Colonic mucosa (tissue), 4 donors: ENCODE results near the gene KIAA1614. TPM values are rescaled to one million over a fixed set of nuclear protein-coding genes. Genes with fewer than 3 reads are reported as not detected.

ENCODE experiments used
- DNase-seq: peaks from one replicate; pipeline ENCODE4 v3.0.0-alpha.2; 2020
- H3K27ac ChIP-seq: fragments of 200-600 bp; one replicate; pipeline ENCODE4 v1.8.0; 2021
- H3K27me3 ChIP-seq: fragments of 200-600 bp; one replicate; pipeline ENCODE4 v1.8.0; 2021
- H3K36me3 ChIP-seq: fragments of 200-600 bp; one replicate; pipeline ENCODE4 v1.8.0; 2021
- H3K4me1 ChIP-seq: fragments of 200-600 bp; one replicate; pipeline ENCODE4 v1.8.0; 2021; ENCODE audit warnings: mild to moderate bottlenecking
- H3K4me3 ChIP-seq: fragments of 200-600 bp; one replicate; pipeline ENCODE4 v1.8.0; 2021
- H3K9ac ChIP-seq, 2 donors: one replicate each; pipeline ENCODE4 v1.7.0; 2013; ENCODE audit warnings: control low read depth in 2 of 2, low read depth in 2 of 2, low read length in 2 of 2
- H3K9me3 ChIP-seq: fragments of 200-600 bp; one replicate; pipeline ENCODE4 v1.8.0; 2021
- intact Hi-C: fragments of 100-400 bp; cut with DNase I; formaldehyde crosslinking; loops from one replicate; pipeline ENCODE4 v1.14.1; 2022
- total RNA-seq, 2 donors: library from RNA; stranded (reverse); fragmentation: NEBNext Ultra II Directional in 1 of 2; extraction: Animal tissue kit (Norgen Biotek cat#: 25700) in 1 of 2; gene quantifications; one replicate each; pipeline ENCODE4 v1.2.1, GENCODE V29; 2021
- TF ChIP-seq, protein P1 (sequence below): fragments of 200-600 bp; IDR thresholded peaks from one replicate; pipeline ENCODE4 v1.8.0; 2022; ENCODE audit warnings: antibody characterized with exemption, mild to moderate bottlenecking
- donor health status: healthy.
- donor health status: DM: no; HTN: no; CAD: no.
- donor health status: DM: no; HTN: no; CAD: no.

KIAA1614 gene
- total RNA-seq, 2 donors from 2014 or later, result 0.74 to 2.1 TPM

DNA sequence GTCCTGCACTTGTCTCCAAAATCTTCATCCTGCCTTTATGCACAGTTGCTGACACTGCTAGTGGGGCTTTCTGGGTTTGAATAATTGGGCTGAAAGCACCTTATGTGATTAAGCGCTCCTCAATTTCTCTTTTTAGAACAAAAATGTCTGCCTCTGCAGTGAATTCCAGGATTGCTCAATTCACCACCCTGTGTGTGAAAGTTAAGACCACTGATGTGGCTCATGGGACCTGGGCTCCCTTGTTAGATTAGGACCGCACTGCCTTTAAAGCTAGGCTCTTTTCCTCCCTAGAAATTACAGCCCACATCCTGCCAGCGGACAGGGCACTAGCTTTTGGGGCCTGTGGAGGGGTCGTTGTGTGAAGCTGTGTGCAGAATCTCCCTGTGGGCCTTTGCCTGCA is 18.8 kb downstream of the KIAA1614 start:
- Histone ChIP-seq H3K27me3 (no peaks in the 10 kb centered on the region), H3K9me3 (no peaks in the 10 kb centered on the region), H3K4me3 (no peak overlapping the region), H3K27ac (no peak overlapping the region), H3K9ac (no peak overlapping the region), H3K4me1 (no peaks in the 10 kb centered on the region), H3K36me3 (no peaks in the 10 kb centered on the region)
- TF ChIP-seq, protein P1, sequence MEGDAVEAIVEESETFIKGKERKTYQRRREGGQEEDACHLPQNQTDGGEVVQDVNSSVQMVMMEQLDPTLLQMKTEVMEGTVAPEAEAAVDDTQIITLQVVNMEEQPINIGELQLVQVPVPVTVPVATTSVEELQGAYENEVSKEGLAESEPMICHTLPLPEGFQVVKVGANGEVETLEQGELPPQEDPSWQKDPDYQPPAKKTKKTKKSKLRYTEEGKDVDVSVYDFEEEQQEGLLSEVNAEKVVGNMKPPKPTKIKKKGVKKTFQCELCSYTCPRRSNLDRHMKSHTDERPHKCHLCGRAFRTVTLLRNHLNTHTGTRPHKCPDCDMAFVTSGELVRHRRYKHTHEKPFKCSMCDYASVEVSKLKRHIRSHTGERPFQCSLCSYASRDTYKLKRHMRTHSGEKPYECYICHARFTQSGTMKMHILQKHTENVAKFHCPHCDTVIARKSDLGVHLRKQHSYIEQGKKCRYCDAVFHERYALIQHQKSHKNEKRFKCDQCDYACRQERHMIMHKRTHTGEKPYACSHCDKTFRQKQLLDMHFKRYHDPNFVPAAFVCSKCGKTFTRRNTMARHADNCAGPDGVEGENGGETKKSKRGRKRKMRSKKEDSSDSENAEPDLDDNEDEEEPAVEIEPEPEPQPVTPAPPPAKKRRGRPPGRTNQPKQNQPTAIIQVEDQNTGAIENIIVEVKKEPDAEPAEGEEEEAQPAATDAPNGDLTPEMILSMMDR, result no peak
- no peak for DNase-seq
- intact Hi-C loops, result no loop called here

DNA sequence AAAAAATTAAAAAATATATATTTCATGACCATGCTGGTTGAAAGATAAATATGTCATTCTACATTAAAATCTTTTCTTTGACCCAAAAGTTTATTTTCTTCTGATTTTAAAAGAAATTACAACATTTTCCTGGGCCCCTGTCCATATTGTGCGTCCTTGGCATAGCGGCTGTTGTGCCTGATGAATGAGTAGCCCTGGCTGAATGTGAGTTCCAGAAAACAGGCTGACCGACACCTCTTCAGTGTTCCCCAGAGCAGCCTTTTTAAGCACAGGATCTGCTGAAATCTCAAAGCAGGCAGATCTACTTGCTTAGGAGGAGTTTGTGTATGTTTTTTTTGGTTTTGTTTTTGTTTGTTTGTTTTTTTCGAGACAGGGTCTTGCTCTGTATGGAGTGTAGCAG is 19.7 kb downstream of the KIAA1614 start:
- no peaks in the 10 kb centered on the region for H3K9me3 ChIP-seq

DNA sequence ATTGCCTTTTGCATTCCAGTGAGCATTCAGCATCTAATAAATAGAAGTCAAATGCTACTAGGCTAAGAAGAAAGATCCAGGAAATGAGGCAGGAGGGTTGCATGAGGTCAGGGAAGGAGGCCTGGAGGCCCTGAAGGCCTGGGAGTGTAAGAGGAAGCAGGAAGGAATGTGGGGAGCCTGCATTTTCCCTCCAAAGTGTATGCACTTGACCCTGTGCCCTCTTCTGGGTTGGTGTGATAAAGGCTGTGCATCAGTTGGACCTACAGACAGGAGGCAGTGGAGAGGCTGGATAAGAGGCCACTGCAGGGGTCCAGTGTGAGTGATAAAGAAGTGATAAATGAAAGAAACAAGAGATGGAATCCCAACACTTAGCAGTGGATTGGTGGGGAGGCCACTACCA is 20.4 kb downstream of the KIAA1614 start:
- Histone ChIP-seq H3K36me3 (no peaks in the 10 kb centered on the region), H3K27ac (no peak overlapping the region), H3K4me1 (no peaks in the 10 kb centered on the region), H3K9ac (no peak overlapping the region), H3K9me3 (no peaks in the 10 kb centered on the region), H3K27me3 (no peaks in the 10 kb centered on the region), H3K4me3 (no peak overlapping the region)
- intact Hi-C loops, result no loop called here
- TF ChIP-seq, protein P1, result no peak
- no peak for DNase-seq

More for the DNA sequence above, 19.7 kb downstream of the KIAA1614 start:
- TF ChIP-seq, protein P1, result no peak
- Histone ChIP-seq H3K27ac (no peak overlapping the region), H3K4me1 (no peaks in the 10 kb centered on the region), H3K9ac (no peak overlapping the region), H3K27me3 (no peaks in the 10 kb centered on the region), H3K36me3 (no peaks in the 10 kb centered on the region), H3K4me3 (no peak overlapping the region)
- intact Hi-C loops, result no loop called here
- DNase-seq, result no peak

DNA sequence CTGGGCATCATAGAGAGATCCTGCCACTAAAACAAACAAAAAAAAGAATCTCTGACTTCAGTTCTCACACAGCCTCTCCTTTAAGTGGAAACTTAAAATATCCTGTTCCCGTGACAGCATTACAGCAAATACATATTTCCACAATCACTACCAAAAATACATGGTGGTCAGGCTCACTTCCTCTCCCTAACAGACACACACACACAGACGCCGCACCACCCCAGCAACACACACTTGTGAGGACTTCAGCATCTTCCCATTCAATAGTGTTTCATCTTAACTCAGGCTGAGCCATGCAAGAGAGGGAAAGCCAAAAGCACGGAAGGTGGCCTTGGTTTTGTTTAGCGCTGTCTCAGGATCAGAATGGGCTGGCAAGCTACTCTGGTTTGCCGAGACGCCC is 21.9 kb downstream of the KIAA1614 start:
- Histone ChIP-seq H3K4me1 (no peaks in the 10 kb centered on the region), H3K9ac (no peak overlapping the region), H3K9me3 (no peaks in the 10 kb centered on the region), H3K27me3 (no peaks in the 10 kb centered on the region), H3K36me3 (no peaks in the 10 kb centered on the region), H3K27ac (no peak overlapping the region), H3K4me3 (no peak overlapping the region)
- TF ChIP-seq, protein P1, result no peak
- intact Hi-C loops, result no loop called here
- DNase-seq, result no peak

DNA sequence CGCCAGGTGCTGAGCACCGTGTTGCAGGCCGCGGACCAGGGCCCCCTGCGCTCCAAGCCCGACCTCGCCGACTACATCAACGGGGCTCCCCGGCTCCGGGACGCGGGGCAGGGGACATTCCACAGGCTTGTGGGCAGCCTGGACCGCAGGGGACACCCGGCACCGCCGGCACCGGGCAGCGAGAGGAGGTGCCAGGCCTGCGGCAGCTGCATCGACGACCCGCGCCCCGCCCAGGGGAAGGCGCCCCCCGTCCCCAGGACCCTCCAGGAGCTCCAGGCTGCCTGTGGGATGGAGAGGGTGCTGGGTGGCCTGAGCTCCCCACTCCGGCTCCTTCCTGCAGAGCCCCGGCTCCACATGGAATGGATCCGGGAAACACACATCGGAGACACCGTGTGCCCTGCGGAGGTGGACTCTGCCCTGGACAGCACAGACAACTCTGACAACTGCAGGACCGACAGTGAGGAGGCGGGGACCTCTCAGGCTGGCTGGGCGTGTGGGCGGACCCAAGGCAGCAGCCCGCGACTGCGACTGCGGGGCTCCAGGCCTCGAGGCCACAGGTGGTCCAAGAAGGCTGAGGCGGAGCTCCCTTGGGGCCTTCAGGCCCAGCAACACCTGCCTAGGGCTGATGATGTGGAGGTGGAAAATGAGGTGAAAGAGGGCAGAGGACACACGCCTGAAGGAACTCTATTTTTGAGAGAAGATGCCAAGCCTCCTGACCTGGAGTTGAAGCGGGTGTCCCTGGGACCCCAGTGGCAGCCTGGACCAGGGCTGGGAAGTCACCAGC is 22.8 kb downstream of the KIAA1614 start:
- H3K27ac ChIP-seq, result no peak overlapping the region
- H3K4me1 ChIP-seq, result no peaks in the 10 kb centered on the region
- H3K9me3 ChIP-seq, result no peaks in the 10 kb centered on the region
- H3K9ac ChIP-seq, result no peak overlapping the region
- intact Hi-C loops, result no loop called here
- H3K4me3 ChIP-seq, result peak overlapping the region; percentile 23
- no peaks in the 10 kb centered on the region for H3K27me3 ChIP-seq
- H3K36me3 ChIP-seq, result no peaks in the 10 kb centered on the region
- TF ChIP-seq, protein P1, result no peak
- DNase-seq, result peak; percentile 62
